ENCODE data around the gene RFX2.

The RFX2 gene

GRCh38 chr19:6132482-6132881, 22.2 kb upstream of the RFX2 start:
- no peak for TF ChIP-seq CTCF (IDR thresholded peaks at IDR 0.05)
- no peak overlapping the region for H3K4me3 ChIP-seq
- H3K27ac ChIP-seq = no peak overlapping the region
- no peak for DNase-seq (ENCODE audit: low spot score)

- Histone ChIP-seq H3K4me3 (no peak overlapping the region), H3K27ac (no peak overlapping the region)
- DNase-seq (ENCODE audit: low spot score) = no peak
- no peak for TF ChIP-seq CTCF (IDR thresholded peaks at IDR 0.05)
These were observed 17.5 kb upstream of the RFX2 start for GRCh38 chr19:6127716-6128335.

GRCh38 chr19:6126335-6126974, 16.2 kb upstream of the RFX2 start:
- no peak for DNase-seq (ENCODE audit: low spot score)
- no peak for TF ChIP-seq CTCF (IDR thresholded peaks at IDR 0.05)
- no peak overlapping the region for H3K27ac ChIP-seq
- H3K4me3 ChIP-seq = no peak overlapping the region

GRCh38 chr19:6125571-6125989, 15.3 kb upstream of the RFX2 start:
- TF ChIP-seq CTCF (IDR thresholded peaks at IDR 0.05) = peak; percentile 90
- no peak overlapping the region for H3K4me3 ChIP-seq
- H3K27ac ChIP-seq = no peak overlapping the region
- no peak for DNase-seq (ENCODE audit: low spot score)

- no peak for TF ChIP-seq CTCF (IDR thresholded peaks at IDR 0.05)
These were observed 8.7 kb upstream of the RFX2 start for GRCh38 chr19:6119031-6119430.

GRCh38 chr19:6118043-6118442, 7.7 kb upstream of the RFX2 start:
- no peak overlapping the region for H3K27ac ChIP-seq
- TF ChIP-seq CTCF (IDR thresholded peaks at IDR 0.05) = no peak
- no peak for DNase-seq (ENCODE audit: low spot score)
- no peak overlapping the region for H3K4me3 ChIP-seq

More at GRCh38 chr19:6119031-6119430, 8.7 kb upstream of the RFX2 start:
- DNase-seq (ENCODE audit: low spot score) = no peak
- Histone ChIP-seq H3K4me3 (no peak overlapping the region), H3K27ac (no peak overlapping the region)

- no peak for DNase-seq (ENCODE audit: low spot score)
- no peak overlapping the region for H3K27ac ChIP-seq
- no peak for TF ChIP-seq CTCF (IDR thresholded peaks at IDR 0.05)
- no peak overlapping the region for H3K4me3 ChIP-seq
These were observed 7.2 kb upstream of the RFX2 start for GRCh38 chr19:6117534-6117933.
